Mucosa of rectum (tissue), 2 donors: ENCODE results near the gene TPST1.
A peak's percentile ranks its signal among the peaks of the same experiment; 100 is the strongest.

ENCODE experiments used
- H3K27ac ChIP-seq, 2 donors: one replicate each; pipeline ENCODE4 v1.7.0; 2013; ENCODE audit warnings: inconsistent platforms in 2 of 2, low read depth in 2 of 2, low read length in 2 of 2
- H3K27me3 ChIP-seq, 2 donors: one replicate each; pipeline ENCODE4 v1.7.0; 2013; ENCODE audit warnings: low read length in 2 of 2; ENCODE audit not compliant: control insufficient read depth in 2 of 2, insufficient read depth in 2 of 2
- H3K36me3 ChIP-seq, 2 donors: one replicate each; pipeline ENCODE4 v1.7.0; 2013; ENCODE audit warnings: low read length in 2 of 2; ENCODE audit not compliant: control insufficient read depth in 2 of 2, insufficient read depth in 2 of 2
- H3K4me1 ChIP-seq, 2 donors: one replicate each; pipeline ENCODE4 v1.7.0; 2013; ENCODE audit warnings: low read length in 2 of 2, mild to moderate bottlenecking in 1 of 2; ENCODE audit not compliant: control insufficient read depth in 2 of 2, insufficient read depth in 2 of 2
- H3K4me3 ChIP-seq, 2 donors: one replicate each; pipeline ENCODE4 v1.7.0; 2013; ENCODE audit warnings: low read length in 2 of 2
- H3K9ac ChIP-seq, 2 donors: one replicate each; pipeline ENCODE4 v1.7.0; 2013; ENCODE audit warnings: low read length in 2 of 2, low read depth in 1 of 2, mild to moderate bottlenecking in 1 of 2
- H3K9me3 ChIP-seq, 2 donors: one replicate each; pipeline ENCODE4 v1.7.0; 2013; ENCODE audit warnings: low read length in 2 of 2; ENCODE audit not compliant: control insufficient read depth in 2 of 2
- donor health status: healthy.
- donor health status: Normal muscosa, but diverticular disease.

TPST1 gene

GRCh38 chr7:66233638-66234037, 28.5 kb downstream of the TPST1 start:
- no peak overlapping the region for H3K9ac ChIP-seq
- H3K27me3 ChIP-seq: no peaks in the 10 kb centered on the region
- no peaks in the 10 kb centered on the region for H3K9me3 ChIP-seq
- H3K4me3 ChIP-seq: no peak overlapping the region
- H3K4me1 ChIP-seq: peaks cover 3 to 9% of the 10 kb centered on the region in 2 donors
- no peak overlapping the region for H3K27ac ChIP-seq
- no peaks in the 10 kb centered on the region for H3K36me3 ChIP-seq

GRCh38 chr7:66236713-66237303, 31.7 kb downstream of the TPST1 start:
- Histone ChIP-seq H3K4me1 (peaks cover 9 to 10% of the 10 kb centered on the region in 2 donors), H3K27ac (no peak overlapping the region), H3K9ac (no peak overlapping the region), H3K9me3 (no peaks in the 10 kb centered on the region), H3K27me3 (no peaks in the 10 kb centered on the region), H3K4me3 (no peak overlapping the region), H3K36me3 (no peaks in the 10 kb centered on the region)

GRCh38 chr7:66237906-66238772, 33.0 kb downstream of the TPST1 start:
- Histone ChIP-seq H3K9me3 (no peaks in the 10 kb centered on the region), H3K4me1 (peaks cover 9 to 10% of the 10 kb centered on the region in 2 donors), H3K27ac (no peak overlapping the region), H3K9ac (no peak overlapping the region), H3K36me3 (no peaks in the 10 kb centered on the region), H3K27me3 (no peaks in the 10 kb centered on the region), H3K4me3 (no peak overlapping the region)

- H3K4me3 ChIP-seq: no peak overlapping the region
- H3K9ac ChIP-seq: peak overlapping the region in 1 of 2 donors; percentile 15
- no peak overlapping the region for H3K27ac ChIP-seq
- H3K27me3 ChIP-seq: no peaks in the 10 kb centered on the region
- no peaks in the 10 kb centered on the region for H3K9me3 ChIP-seq
- H3K4me1 ChIP-seq: peaks cover 8 to 9% of the 10 kb centered on the region in 2 donors
- H3K36me3 ChIP-seq: no peaks in the 10 kb centered on the region
Observed at GRCh38 chr7:66238773-66239466, 33.8 kb downstream of the TPST1 start.

- H3K4me3 ChIP-seq: no peak overlapping the region
- no peak overlapping the region for H3K9ac ChIP-seq
- H3K27me3 ChIP-seq: no peaks in the 10 kb centered on the region
- no peaks in the 10 kb centered on the region for H3K9me3 ChIP-seq
- H3K36me3 ChIP-seq: no peaks in the 10 kb centered on the region
- peaks cover 8 to 9% of the 10 kb centered on the region in 2 donors for H3K4me1 ChIP-seq
- H3K27ac ChIP-seq: no peak overlapping the region
Observed at GRCh38 chr7:66239467-66239856, 34.3 kb downstream of the TPST1 start.

- H3K9me3 ChIP-seq: no peaks in the 10 kb centered on the region
- H3K36me3 ChIP-seq: no peaks in the 10 kb centered on the region
- H3K4me3 ChIP-seq: no peak overlapping the region
- no peaks in the 10 kb centered on the region for H3K27me3 ChIP-seq
- peaks cover 0 to 5% of the 10 kb centered on the region in 2 donors for H3K4me1 ChIP-seq
- no peak overlapping the region for H3K9ac ChIP-seq
- H3K27ac ChIP-seq: no peak overlapping the region
Observed at GRCh38 chr7:66245008-66245407, 39.9 kb downstream of the TPST1 start.

- Histone ChIP-seq H3K27ac (no peak overlapping the region), H3K9me3 (no peaks in the 10 kb centered on the region), H3K4me1 (peaks cover 0 to 5% of the 10 kb centered on the region in 2 donors), H3K27me3 (no peaks in the 10 kb centered on the region), H3K36me3 (no peaks in the 10 kb centered on the region), H3K9ac (no peak overlapping the region), H3K4me3 (no peak overlapping the region)
Observed at GRCh38 chr7:66246554-66247171, 41.5 kb downstream of the TPST1 start.

- Histone ChIP-seq H3K4me3 (no peak overlapping the region), H3K9me3 (no peaks in the 10 kb centered on the region), H3K27ac (no peak overlapping the region), H3K27me3 (no peaks in the 10 kb centered on the region), H3K4me1 (peaks cover 0 to 5% of the 10 kb centered on the region in 2 donors), H3K36me3 (no peaks in the 10 kb centered on the region), H3K9ac (no peak overlapping the region)
Observed at GRCh38 chr7:66247380-66248078, 42.4 kb downstream of the TPST1 start.

- H3K36me3 ChIP-seq: no peaks in the 10 kb centered on the region
- H3K9ac ChIP-seq: no peak overlapping the region
- H3K27ac ChIP-seq: no peak overlapping the region
- H3K4me3 ChIP-seq: no peak overlapping the region
- H3K4me1 ChIP-seq: peaks cover 0 to 5% of the 10 kb centered on the region in 2 donors
- H3K27me3 ChIP-seq: no peaks in the 10 kb centered on the region
- no peaks in the 10 kb centered on the region for H3K9me3 ChIP-seq
Observed at GRCh38 chr7:66250711-66251110, 45.6 kb downstream of the TPST1 start.
